ENCODE measurements around the gene HEXD.

GRCh38 chr17:82457929-82458178 is 39.7 kb downstream of the HEXD start:
- TF ChIP-seq CTCF (IDR thresholded peaks at IDR 0.05) (no peak), POLR2A (IDR thresholded peaks at IDR 0.05) (no peak)
